Measurements from ENCODE around the gene PTPRB.

- TF ChIP-seq CTCF (conservative IDR thresholded peaks at IDR 0.05; ENCODE audit: low read depth, low read length) (no peak), EZH2 (IDR thresholded peaks at IDR 0.05; ENCODE audit: borderline replicate concordance, low read depth, low read length, poor library complexity, severe bottlenecking) (no peak)
Observed at GRCh38 chr12:70671698-70672097, 34.5 kb upstream of the PTPRB start.
